Mesendoderm (in vitro differentiated cells): ENCODE results near the gene FILIP1L.

Experiments
- DNase-seq: peaks from one replicate; pipeline ENCODE4 v3.0.0; 2013
- H2AK5ac ChIP-seq: 2 replicates; pipeline ENCODE4 v1.6.1; 2013; ENCODE audit warnings: low read length, inconsistent platforms
- H2BK120ac ChIP-seq: 2 replicates; pipeline ENCODE4 v1.6.1; 2013; ENCODE audit warnings: low read depth, mild to moderate bottlenecking, low read length, moderate library complexity, mixed read lengths
- H2BK15ac ChIP-seq: replicated peaks from 2 replicates; pipeline ENCODE4 v1.6.1; 2013; ENCODE audit warnings: low read depth, mild to moderate bottlenecking, moderate library complexity
- H2BK5ac ChIP-seq: 2 replicates; pipeline ENCODE4 v1.6.1; 2013; ENCODE audit warnings: low read length, inconsistent platforms
- H3K18ac ChIP-seq: 2 replicates; pipeline ENCODE4 v1.6.1; 2013; ENCODE audit warnings: mild to moderate bottlenecking, low read length, mixed read lengths
- H3K23ac ChIP-seq: one replicate; pipeline ENCODE4 v1.6.1; 2013; ENCODE audit warnings: low read length
- H3K27ac ChIP-seq: 2 replicates; pipeline ENCODE4 v1.5.1; 2013; ENCODE audit warnings: low read depth, mild to moderate bottlenecking, inconsistent platforms, low read length, moderate library complexity
- H3K27me3 ChIP-seq: 2 replicates; pipeline ENCODE4 v1.6.1; 2013; ENCODE audit warnings: low read length, control low read depth, mild to moderate bottlenecking, inconsistent platforms; ENCODE audit not compliant: insufficient read depth, poor library complexity
- H3K36me3 ChIP-seq: 2 replicates; pipeline ENCODE4 v1.6.1; 2013; ENCODE audit warnings: low read length, inconsistent platforms; ENCODE audit not compliant: control insufficient read depth, insufficient read depth
- H3K4ac ChIP-seq: one replicate; pipeline ENCODE4 v1.6.1; 2013; ENCODE audit warnings: low read depth, mild to moderate bottlenecking, low read length, moderate library complexity
- H3K4me1 ChIP-seq: 2 replicates; pipeline ENCODE4 v1.6.1; 2013; ENCODE audit warnings: low read depth, low read length, inconsistent platforms; ENCODE audit not compliant: control insufficient read depth
- H3K4me2 ChIP-seq: 2 replicates; pipeline ENCODE4 v1.6.1; 2013; ENCODE audit warnings: low read length
- H3K4me3 ChIP-seq: 2 replicates; pipeline ENCODE4 v1.5.1; 2013; ENCODE audit warnings: mild to moderate bottlenecking, low read length
- H3K56ac ChIP-seq: one replicate; pipeline ENCODE4 v1.6.1; 2013; ENCODE audit warnings: low read length
- H3K79me1 ChIP-seq: 2 replicates; pipeline ENCODE4 v1.6.1; 2013; ENCODE audit warnings: low read length, inconsistent platforms
- H3K79me2 ChIP-seq: 2 replicates; pipeline ENCODE4 v1.6.1; 2013; ENCODE audit warnings: mild to moderate bottlenecking, low read length; ENCODE audit not compliant: control insufficient read depth, insufficient read depth
- H3K9ac ChIP-seq: 2 replicates; pipeline ENCODE4 v1.6.1; 2013; ENCODE audit warnings: low read length, inconsistent platforms
- H4K5ac ChIP-seq: one replicate; pipeline ENCODE4 v1.6.1; 2013; ENCODE audit warnings: low read length
- H4K8ac ChIP-seq: one replicate; pipeline ENCODE4 v1.6.1; 2013; ENCODE audit warnings: low read depth, mild to moderate bottlenecking, control low read depth, low read length, moderate library complexity
- WGBS: extraction: QIAGEN DNeasy Blood & Tissue Kit; methylation state at CpG from one replicate; pipeline ENCODE4 v1.1.7; 2013; ENCODE audit warnings: low lambda C conversion rate, missing lambda C conversion rate; ENCODE audit not compliant: insufficient coverage; ENCODE audit errors: extremely low coverage; 5-methylcytosine and 5-hydroxymethylcytosine counted together

Gene FILIP1L

DNA sequence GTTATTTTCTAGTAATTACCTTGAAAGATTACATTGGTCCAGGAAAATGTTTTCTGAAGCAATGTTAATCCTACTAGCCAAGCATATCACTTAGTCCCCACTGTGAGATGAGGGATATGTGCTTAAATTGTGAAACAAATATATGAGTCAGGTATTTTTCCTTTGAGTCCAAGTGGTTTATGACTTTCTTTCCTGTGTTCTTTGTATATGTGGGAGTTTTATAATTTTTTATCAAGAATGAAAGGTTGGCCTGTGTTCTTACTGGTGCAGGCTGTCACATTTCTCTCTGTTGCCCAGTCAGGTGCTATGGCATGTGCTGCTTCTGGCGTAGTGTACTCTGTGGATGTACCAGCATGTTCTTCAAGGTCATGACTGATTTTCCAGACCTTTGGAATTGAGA, 149.2 kb downstream of the FILIP1L start:
- H3K27ac ChIP-seq: no peak overlapping the region
- no peaks in the 10 kb centered on the region for H3K79me2 ChIP-seq
- no peaks in the 10 kb centered on the region for H3K4me1 ChIP-seq
- H2BK5ac ChIP-seq: no peak overlapping the region
- no peaks in the 10 kb centered on the region for H3K36me3 ChIP-seq
- H2BK15ac ChIP-seq: no peak overlapping the region
- no peak overlapping the region for H4K5ac ChIP-seq
- H3K9ac ChIP-seq: no peak overlapping the region
- H3K18ac ChIP-seq: no peak overlapping the region
- H2BK120ac ChIP-seq: no peak overlapping the region
- H4K8ac ChIP-seq: no peak overlapping the region
- no CpG with 5 or more reads among the region's 1 CpG for WGBS
- DNase-seq: no peak
- H3K4ac ChIP-seq: no peak overlapping the region
- H3K4me3 ChIP-seq: no peak overlapping the region
- H3K4me2 ChIP-seq: no peak overlapping the region
- no peaks in the 10 kb centered on the region for H3K79me1 ChIP-seq
- H3K23ac ChIP-seq: no peak overlapping the region
- H3K27me3 ChIP-seq: no peaks in the 10 kb centered on the region
- no peak overlapping the region for H2AK5ac ChIP-seq
- no peak overlapping the region for H3K56ac ChIP-seq

DNA sequence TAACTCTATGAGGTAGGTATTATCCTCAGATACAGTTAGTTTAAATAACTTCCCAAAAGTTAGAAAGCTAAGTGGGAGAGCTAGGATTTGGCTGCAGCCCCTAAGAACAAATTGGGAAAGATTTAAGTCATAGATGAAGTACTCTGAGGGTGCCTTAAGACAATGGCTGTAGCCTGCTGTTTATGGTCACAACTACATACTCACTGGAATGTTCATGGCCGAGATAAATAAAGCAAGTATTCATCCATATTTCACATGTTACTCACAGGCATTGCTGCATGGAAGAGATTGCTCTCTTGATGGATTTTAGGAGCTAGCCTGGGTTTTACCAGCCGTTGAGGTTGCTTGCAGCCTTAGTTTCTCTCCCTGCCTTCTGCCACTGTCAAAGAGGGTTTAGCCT, 151.6 kb downstream of the FILIP1L start:
- H3K27me3 ChIP-seq: no peaks in the 10 kb centered on the region
- H3K27ac ChIP-seq: no peak overlapping the region
- no peak overlapping the region for H3K23ac ChIP-seq
- H2AK5ac ChIP-seq: no peak overlapping the region
- H4K8ac ChIP-seq: no peak overlapping the region
- H3K36me3 ChIP-seq: no peaks in the 10 kb centered on the region
- no peak overlapping the region for H3K18ac ChIP-seq
- H3K4me3 ChIP-seq: no peak overlapping the region
- H3K79me2 ChIP-seq: no peaks in the 10 kb centered on the region
- H4K5ac ChIP-seq: no peak overlapping the region
- H3K9ac ChIP-seq: no peak overlapping the region
- no CpG with 5 or more reads among the region's 2 CpGs for WGBS
- no peak overlapping the region for H2BK120ac ChIP-seq
- peaks cover 2% of the 10 kb centered on the region for H3K79me1 ChIP-seq
- no peak overlapping the region for H3K56ac ChIP-seq
- H2BK5ac ChIP-seq: no peak overlapping the region
- no peaks in the 10 kb centered on the region for H3K4me1 ChIP-seq
- H2BK15ac ChIP-seq: no peak overlapping the region
- no peak for DNase-seq
- H3K4me2 ChIP-seq: no peak overlapping the region
- H3K4ac ChIP-seq: no peak overlapping the region

DNA sequence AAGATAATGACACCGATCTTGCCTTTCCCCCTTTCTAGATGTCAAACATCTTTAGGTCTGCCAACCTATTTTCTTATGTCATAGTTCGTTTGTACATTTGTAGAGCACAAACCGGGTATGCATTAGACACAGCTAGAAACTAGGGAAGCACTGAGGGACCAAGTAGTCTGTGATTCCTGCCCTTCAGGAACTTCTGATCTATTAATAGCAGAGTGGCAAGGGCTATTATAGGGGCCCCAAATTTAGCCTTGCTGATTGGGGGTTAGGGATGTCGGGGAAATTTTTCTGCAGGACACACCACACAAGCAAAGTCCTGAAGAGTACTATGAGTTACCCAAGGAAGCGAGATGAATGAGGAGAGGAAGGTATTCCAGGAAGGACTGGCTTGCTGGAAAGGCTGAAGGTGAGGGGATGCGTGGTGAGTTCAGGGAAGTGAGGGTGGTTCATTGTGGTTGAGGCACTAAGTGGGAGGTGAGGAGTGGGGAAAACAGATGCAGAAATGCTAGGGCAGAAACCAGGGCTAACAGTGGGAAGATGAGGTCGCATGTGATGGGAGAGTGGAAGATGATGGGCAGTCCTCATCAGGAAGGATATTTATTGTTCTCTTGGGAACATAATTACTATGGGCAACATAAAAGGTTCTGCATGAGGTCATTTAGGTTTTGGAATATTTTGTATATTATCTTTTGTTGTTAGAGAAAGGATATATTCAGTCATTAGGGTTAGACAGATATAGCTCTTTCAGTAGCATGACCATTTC, 152.4 kb downstream of the FILIP1L start:
- no peak overlapping the region for H3K23ac ChIP-seq
- no peak overlapping the region for H2BK120ac ChIP-seq
- no peaks in the 10 kb centered on the region for H3K36me3 ChIP-seq
- no peaks in the 10 kb centered on the region for H3K27me3 ChIP-seq
- peaks cover 2% of the 10 kb centered on the region for H3K79me1 ChIP-seq
- no peak overlapping the region for H3K4ac ChIP-seq
- no CpG with 5 or more reads among the region's 7 CpGs for WGBS
- H3K56ac ChIP-seq: no peak overlapping the region
- no peaks in the 10 kb centered on the region for H3K4me1 ChIP-seq
- no peak overlapping the region for H2BK15ac ChIP-seq
- no peak for DNase-seq
- H3K9ac ChIP-seq: no peak overlapping the region
- H2AK5ac ChIP-seq: no peak overlapping the region
- no peak overlapping the region for H2BK5ac ChIP-seq
- no peaks in the 10 kb centered on the region for H3K79me2 ChIP-seq
- H3K4me2 ChIP-seq: no peak overlapping the region
- no peak overlapping the region for H4K5ac ChIP-seq
- no peak overlapping the region for H3K4me3 ChIP-seq
- no peak overlapping the region for H3K18ac ChIP-seq
- H3K27ac ChIP-seq: no peak overlapping the region
- no peak overlapping the region for H4K8ac ChIP-seq

DNA sequence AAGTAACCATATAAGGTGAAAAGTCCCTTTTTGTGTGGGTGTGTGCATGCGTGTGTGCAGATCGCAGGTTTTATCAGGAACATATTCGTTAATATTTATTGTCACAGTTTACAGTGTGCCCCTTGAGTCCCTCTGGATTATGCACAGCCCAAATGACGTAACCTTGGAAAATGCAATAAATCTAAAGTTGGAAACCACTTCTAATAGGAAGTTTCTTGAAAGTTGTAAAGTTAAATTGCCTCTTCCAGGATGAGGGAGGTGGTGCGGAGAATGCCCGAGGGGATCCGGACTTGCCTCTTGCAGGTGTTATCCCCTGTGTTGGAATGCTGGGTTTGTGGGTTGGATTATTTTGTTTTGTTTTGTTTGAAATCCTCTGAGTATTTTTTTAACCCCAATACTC, 153.4 kb downstream of the FILIP1L start:
- Histone ChIP-seq H2BK15ac (no peak overlapping the region), H3K27ac (no peak overlapping the region), H3K4me1 (no peaks in the 10 kb centered on the region)

DNA sequence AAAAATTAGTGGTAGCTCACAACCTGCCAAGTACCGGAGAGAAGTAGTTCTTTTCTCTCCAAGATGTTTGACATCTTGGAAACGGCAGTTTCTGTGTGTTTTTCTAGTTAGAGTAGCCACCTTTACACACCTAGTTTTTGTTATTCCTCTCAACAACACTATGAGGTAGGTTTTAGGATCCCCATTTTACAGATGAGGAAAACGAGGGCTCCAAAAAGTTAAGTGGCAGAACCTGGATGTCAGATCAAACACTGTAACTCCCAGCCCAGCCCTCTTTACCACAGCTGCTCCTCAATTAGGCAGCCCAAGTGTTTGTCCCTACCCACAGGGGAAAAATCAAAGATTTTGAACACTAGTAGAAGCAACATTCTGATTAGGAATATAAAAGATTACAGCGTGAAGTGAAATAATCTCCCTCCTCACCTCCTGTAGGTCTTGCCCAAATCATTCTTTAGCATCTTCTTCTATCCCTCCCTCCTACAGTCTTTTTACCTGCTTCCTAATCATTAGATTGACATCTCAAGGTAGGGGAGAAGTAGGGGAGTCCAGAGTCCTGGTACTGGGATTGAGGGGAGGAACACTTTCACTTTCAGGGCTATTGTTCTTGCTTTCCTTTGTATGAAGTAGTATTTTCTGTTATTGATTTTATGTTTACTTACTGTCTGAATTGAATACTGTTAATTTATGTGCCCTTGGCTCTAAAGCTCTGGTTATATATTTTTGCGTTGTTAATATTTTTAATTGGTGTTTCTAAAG, 154.0 kb downstream of the FILIP1L start:
- H3K9ac ChIP-seq: no peak overlapping the region
- no peak overlapping the region for H2BK15ac ChIP-seq
- H3K79me2 ChIP-seq: no peaks in the 10 kb centered on the region
- no peak overlapping the region for H3K18ac ChIP-seq
- H3K27me3 ChIP-seq: no peaks in the 10 kb centered on the region
- H3K4me2 ChIP-seq: no peak overlapping the region
- no peak overlapping the region for H2BK120ac ChIP-seq
- WGBS: no CpG with 5 or more reads among the region's 5 CpGs
- no peaks in the 10 kb centered on the region for H3K4me1 ChIP-seq
- H4K5ac ChIP-seq: no peak overlapping the region
- H3K23ac ChIP-seq: no peak overlapping the region
- H3K56ac ChIP-seq: no peak overlapping the region
- no peak overlapping the region for H2AK5ac ChIP-seq
- no peaks in the 10 kb centered on the region for H3K36me3 ChIP-seq
- H2BK5ac ChIP-seq: no peak overlapping the region
- no peak overlapping the region for H4K8ac ChIP-seq
- H3K27ac ChIP-seq: no peak overlapping the region
- no peak overlapping the region for H3K4me3 ChIP-seq
- no peak for DNase-seq
- H3K4ac ChIP-seq: no peak overlapping the region
- H3K79me1 ChIP-seq: peaks cover 2% of the 10 kb centered on the region

More for the DNA sequence above, 153.4 kb downstream of the FILIP1L start:
- Histone ChIP-seq H4K5ac (no peak overlapping the region), H3K4me3 (no peak overlapping the region), H3K18ac (no peak overlapping the region), H4K8ac (no peak overlapping the region), H3K36me3 (no peaks in the 10 kb centered on the region), H2BK120ac (no peak overlapping the region), H3K9ac (no peak overlapping the region), H3K4ac (no peak overlapping the region), H3K27me3 (no peaks in the 10 kb centered on the region), H3K56ac (no peak overlapping the region), H3K23ac (no peak overlapping the region), H3K79me2 (no peaks in the 10 kb centered on the region), H3K79me1 (peaks cover 2% of the 10 kb centered on the region), H3K4me2 (no peak overlapping the region), H2AK5ac (no peak overlapping the region), H2BK5ac (no peak overlapping the region)
- no CpG with 5 or more reads among the region's 7 CpGs for WGBS
- no peak for DNase-seq
